GM19240 (cell line): ENCODE measurements around the gene LMNTD2.

Experiments used
- DNase-seq: peaks from one replicate; pipeline ENCODE4 v3.0.0; 2011; ENCODE audit warnings: low spot score; ENCODE audit not compliant: insufficient read length

LMNTD2 gene, protein sequence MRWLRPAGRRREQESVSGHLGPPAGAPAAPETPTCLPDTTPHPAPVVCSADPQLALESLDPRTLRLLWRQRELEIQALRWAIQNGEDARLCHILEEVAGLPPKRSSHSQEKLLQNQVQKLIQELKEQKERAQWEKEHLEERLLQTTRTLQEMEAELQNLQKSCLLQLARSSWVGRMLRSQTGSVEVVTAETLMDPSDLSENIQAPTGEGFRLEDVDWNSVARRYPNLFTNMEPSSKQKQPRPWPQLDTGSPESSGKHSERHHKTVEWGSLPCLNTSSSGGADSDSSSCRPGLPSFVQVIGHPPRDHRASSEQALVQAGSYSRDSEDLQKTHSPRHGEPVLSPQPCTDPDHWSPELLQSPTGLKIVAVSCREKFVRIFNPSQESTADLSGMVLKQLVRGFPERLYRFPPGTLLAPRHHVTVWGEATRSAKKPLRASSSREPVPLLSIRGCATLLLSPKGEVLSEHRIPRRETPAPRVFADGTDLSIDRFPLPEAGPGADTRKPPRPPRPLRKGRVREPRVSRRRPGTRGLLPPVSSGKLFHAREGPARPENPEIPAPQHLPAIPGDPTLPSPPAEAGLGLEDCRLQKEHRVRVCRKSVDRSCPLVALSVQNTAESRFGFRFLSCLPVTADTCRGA

DNA sequence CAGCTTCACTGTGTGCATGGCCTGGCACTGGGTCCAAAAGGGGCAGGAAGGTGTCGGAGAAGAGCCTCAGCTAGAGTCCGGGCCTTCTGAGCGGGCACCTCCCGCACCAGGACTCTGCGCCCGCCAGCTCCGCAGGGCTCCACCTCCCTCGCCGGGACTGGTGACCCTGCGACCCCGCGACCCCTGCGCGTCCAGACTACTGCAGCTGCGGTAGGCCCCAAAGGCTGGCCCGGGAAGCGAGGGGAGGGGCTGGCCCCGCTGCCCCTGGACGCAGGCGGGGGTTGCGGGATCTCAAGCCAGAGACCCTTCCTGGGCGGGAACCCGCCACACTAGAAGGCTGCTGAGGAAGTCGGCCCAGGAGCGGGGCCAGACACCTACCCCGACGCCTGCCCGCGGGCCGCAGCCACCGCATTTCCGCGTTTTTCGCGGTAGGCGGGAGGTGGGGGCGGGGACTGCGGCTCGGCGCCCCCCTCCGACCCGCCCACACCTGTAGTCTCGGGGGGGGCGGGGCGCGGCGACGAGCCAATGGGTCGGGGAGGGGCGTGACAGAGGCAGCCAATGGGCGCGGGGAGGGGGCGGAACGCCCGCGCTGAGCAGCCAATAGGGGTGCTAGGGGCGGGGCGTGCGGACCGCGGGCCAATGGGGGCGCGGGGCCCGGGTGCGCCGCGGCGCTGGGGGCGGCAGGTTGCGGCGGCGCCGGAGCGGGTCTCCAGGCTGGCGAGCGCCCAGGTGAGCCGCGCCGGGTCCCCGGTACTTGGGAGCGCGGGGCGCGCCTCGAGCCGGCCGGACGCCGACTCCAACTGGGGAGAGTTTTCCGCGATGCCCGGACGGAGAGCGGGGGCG is at the start of gene LMNTD2, which contains the start of gene RASSF7:
LMNTD2 (minus strand) TSS at position 434 of the 843 bp plus-strand sequence; CDS start at position 412, 22 bp downstream.
RASSF7 (plus strand) TSS at position 666 of the 843 bp plus-strand sequence. CDS start 799 bp downstream, outside the sequence.
- peak; percentile 98 for DNase-seq

DNA sequence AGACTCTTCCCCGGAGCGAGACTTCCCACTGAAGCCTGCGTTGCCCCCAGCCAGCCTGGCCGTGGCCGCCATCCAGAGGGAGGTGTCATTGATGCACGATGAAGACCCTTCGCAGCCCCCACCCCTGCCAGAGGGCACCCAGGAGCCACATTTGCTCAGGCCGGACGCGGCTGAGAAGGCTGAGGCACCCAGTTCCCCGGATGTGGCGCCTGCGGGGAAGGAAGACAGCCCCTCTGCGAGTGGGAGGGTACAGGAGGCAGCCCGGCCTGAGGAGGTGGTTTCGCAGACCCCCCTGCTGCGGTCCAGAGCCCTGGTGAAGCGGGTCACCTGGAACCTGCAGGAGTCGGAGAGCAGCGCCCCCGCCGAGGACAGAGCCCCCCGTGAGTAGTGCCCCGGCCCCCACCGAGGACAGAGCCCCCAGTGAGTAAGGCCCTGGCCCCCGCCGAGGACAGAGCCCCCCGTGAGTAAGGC is 48.8 kb upstream of the LMNTD2 start:
- no peak for DNase-seq

- no peak for DNase-seq
Measured at GRCh38 chr11:608791-609251, 48.3 kb upstream of the LMNTD2 start.

DNA sequence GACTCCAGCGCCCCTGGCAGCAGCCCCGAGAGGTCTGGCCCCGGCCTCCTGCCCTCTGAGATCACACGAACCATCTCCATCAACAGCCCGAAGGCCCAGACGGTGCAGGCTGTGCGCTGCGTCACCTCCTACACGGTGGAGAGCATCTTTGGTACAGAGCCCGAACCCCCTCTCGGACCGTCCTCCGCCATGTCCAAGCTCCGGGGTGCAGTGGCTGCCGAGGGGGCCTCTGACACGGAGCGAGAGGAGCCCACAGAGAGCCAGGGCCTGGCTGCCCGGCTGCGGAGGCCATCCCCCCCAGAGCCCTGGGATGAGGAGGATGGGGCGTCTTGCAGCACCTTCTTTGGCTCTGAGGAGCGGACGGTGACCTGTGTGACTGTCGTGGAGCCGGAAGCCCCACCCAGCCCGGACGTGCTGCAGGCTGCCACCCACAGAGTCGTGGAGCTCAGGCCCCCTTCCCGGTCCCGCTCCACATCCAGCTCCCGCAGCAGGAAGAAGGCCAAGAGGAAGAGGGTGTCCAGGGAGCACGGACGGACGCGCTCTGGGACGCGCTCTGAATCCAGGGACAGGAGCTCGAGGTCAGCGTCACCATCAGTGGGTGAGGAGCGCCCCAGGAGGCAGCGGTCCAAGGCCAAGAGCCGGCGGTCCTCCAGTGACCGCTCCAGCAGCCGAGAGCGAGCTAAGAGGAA is 47.6 kb upstream of the LMNTD2 start:
- DNase-seq = no peak

DNA sequence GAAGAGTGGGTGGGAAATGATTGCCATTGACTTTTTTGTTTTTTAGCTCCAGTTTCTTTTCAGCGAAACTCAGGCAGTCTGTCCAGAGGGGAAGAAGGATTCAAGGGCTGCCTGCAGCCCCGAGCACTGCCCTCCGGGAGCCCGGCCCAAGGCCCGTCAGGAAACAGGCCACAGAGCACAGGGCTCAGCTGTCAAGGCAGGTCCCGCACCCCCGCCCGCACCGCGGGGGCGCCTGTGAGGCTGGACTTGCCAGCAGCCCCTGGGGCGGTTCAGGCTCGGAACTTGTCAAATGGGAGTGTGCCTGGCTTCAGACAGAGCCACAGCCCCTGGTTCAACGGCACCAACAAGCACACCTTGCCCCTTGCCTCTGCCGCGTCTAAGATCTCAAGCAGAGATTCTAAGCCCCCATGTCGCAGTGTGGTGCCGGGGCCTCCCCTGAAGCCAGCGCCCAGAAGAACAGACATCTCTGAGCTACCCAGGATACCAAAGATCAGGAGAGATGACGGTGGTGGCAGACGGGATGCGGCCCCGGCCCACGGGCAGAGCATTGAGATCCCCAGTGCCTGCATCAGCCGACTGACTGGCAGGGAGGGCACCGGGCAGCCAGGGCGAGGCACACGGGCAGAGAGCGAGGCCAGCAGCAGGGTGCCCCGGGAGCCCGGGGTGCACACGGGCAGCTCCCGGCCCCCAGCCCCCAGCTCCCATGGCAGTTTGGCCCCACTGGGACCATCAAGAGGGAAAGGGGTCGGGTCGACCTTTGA is 46.7 kb upstream of the LMNTD2 start:
- DNase-seq = no peak

- no peak for DNase-seq
Measured at GRCh38 chr11:606245-606644, 45.7 kb upstream of the LMNTD2 start.

GRCh38 chr11:605286-606129 is 45.0 kb upstream of the LMNTD2 start:
- DNase-seq = no peak

DNA sequence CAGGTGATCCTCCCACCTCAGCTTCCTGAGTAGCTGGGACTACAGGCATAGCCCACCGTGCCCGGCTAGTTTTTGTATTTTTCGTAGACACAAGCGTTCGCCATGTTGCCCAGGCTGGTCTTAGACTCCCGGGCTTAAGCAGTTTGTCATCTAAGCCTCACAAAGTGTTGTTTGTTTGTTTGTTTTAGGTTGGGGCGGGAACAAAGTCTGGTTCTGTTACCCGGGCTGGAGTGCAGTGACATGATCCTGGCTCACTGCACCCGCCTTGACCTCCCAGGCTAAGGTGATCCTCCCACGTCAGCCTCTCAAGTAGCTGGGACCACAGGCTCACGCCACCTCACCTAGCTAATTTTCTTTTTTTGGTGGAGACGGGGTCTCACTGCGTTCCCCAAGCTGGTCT is 42.6 kb upstream of the LMNTD2 start:
- DNase-seq = no peak

- DNase-seq = no peak
Measured at GRCh38 chr11:601573-602245, 41.2 kb upstream of the LMNTD2 start.

- no peak for DNase-seq
Measured at GRCh38 chr11:598005-598680, 37.6 kb upstream of the LMNTD2 start.

DNA sequence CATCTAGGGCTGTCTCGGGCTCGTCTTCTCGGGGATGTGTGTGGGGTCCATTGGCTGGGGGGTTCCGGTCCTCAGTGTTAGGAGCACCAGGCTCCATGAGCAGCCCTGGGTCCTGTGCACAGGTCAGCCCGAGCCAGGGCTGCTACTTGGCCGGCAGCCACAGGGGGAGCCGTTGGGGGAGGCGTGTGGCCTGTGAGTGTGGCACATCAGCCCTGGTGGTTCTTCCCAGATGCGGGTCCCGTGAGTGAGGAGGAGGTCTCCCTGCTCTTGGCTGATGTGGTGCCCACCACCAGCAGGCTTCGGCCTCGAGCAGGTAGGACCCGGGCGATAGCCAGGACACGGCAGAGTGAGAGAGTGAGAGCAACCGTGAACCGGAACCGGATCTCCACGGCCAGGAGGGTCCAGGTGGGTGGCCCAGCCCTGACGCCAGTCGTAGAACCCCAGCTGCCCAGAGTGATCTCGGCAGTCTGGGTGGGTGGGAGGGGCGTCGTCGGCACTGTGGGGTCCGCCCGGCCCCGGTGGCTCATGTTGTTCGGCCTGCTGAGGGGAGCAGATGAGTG is 36.7 kb upstream of the LMNTD2 start:
- no peak for DNase-seq

DNA sequence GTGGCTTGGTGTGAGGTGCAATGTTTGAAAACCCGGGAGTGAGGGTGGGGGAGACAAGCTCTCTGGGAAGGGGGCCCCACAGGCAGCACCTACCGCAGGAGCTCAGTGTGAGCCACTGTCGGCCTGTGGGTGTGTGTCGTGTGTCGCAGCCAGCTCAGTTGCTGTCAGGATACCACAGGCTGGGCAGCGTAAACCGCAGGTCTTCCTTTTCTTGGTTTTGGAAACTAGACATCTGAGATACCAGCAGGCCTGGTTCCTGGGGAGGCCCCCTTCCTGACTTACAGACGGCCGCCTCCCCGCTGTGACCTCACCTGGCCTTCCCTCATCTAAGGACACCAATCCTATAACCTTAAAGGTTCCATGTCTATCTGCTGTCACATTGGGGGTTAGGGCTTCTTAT is 35.8 kb upstream of the LMNTD2 start:
- no peak for DNase-seq

GRCh38 chr11:595400-595799 is 34.9 kb upstream of the LMNTD2 start:
- no peak for DNase-seq

DNA sequence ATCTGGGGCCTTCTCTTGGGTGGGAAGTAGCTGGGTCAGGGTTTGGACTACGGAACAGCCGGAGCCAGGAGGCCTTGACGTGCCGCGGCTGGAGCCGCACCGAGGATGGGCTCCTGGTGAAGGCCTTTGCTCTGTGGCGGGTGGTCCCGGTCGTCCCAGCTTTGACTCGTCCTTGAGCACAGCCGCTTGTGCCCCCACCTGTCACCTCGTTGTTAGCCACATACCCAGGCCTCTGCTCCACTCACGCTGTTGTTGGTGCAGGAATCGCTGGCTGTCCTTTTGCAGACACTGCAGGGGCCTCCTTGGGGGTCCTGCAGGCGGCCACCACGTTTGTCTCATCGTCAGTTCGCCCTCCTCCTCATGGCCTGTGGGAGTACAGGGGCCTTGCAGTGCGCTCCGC is 32.8 kb upstream of the LMNTD2 start:
- no peak for DNase-seq

- no peak for DNase-seq
Measured at GRCh38 chr11:592918-593317, 32.4 kb upstream of the LMNTD2 start.

DNA sequence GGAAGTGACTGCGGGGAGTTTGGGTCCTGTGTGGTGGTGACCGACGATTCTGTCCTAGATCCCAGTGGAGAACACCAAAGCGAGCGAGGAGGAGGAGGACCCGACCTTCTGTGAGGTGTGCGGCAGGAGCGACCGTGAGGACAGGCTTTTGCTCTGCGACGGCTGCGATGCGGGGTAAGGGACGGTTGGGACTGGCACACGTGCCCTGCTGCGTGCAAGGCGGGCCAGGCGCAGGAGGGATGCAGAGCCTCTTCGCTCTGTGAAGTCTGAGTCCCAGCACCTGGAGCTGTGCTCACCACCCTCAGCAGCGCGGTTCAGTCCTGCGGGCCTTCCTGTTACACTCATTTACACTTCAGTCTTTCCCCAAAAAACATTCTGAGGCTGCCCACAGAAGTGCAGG is 32.0 kb upstream of the LMNTD2 start:
- DNase-seq = no peak

GRCh38 chr11:590997-591396 is 30.5 kb upstream of the LMNTD2 start:
- no peak for DNase-seq

DNA sequence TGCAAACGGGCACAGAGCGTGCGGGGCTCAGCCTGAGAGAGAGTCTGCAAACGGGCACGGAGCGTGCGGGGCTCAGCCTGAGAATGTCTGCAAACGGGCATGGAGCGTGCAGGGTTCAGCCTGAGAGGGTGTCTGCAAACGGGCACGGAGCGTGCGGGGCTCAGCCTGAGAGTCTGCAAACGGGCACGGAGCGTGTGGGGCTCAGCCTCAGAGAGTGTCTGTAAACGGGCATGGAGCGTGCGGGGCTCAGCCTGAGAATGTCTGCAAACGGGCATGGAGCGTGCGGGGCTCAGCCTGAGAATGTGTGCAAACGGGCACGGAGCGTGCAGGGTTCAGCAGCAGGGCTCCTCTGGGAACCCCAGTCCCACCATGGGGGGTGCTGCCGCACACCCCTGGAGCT is 29.3 kb upstream of the LMNTD2 start:
- DNase-seq = no peak
